ENCODE results near the gene KIF6.

GRCh38 chr6:39363280-39363679 is 361.9 kb downstream of the KIF6 start:
- no peak for TF ChIP-seq POLR2AphosphoS5 (IDR thresholded peaks at IDR 0.05)
- no peak for TF ChIP-seq CTCF (IDR thresholded peaks at IDR 0.05)

Measured in gastroesophageal sphincter (tissue), 3 donors.